T-cell (primary cell): ENCODE data around the gene POU2AF1. TPM values are rescaled to one million over a fixed set of nuclear protein-coding genes. Genes with fewer than 3 reads are reported as not detected.
"Not testable (repeated sequence)": the region's sequence is repeated elsewhere in the genome, so short reads cannot be mapped to it uniquely, and the experiment has no call there.

Experiments used
- ATAC-seq, 4 experiments: fragments of 200-7000 bp in 3 of 4; fragments of 150-1000 bp in 1 of 4; cut with Tn5 transposase; replicated peaks in 1 of 4; 1 replicate in 3 of 4; 2 replicates in 1 of 4; pipeline ENCODE4 v1.10.0; 2021; ENCODE audit warnings: moderate library complexity in 3 of 4, mild to moderate bottlenecking in 2 of 4, moderate number of reproducible peaks in 1 of 4
- CTCF ChIA-PET, 2 donors: fragments of 300-600 bp; sonication (Branson Sonifier 250); formaldehyde crosslinking; loops; one replicate each; lab custom pipeline; 2022; ENCODE audit warnings: antibody characterized with exemption in 2 of 2; lab: Charles Lee
- POLR2A ChIA-PET, 2 donors: fragments of 300-600 bp; sonication (Branson Sonifier 250); formaldehyde crosslinking; loops; one replicate each; lab custom pipeline; 2022; ENCODE audit warnings: antibody characterized with exemption in 2 of 2; lab: Charles Lee
- DNase-seq, 35 experiments: peaks; one replicate each; pipeline versions ENCODE4 v3.0.0 to v3.0.0-alpha.2; 2013 to 2023
- H3K27ac ChIP-seq: one replicate; pipeline ENCODE4 v1.5.1; 2013; ENCODE audit warnings: low read length
- H3K27me3 ChIP-seq, 2 experiments: replicated peaks in 1 of 2; 1 replicate in 1 of 2; 2 replicates in 1 of 2; pipeline versions ENCODE4 v1.6.1 to v1.7.0; 2013; ENCODE audit warnings: low read length in 1 of 2, mixed read lengths in 1 of 2; ENCODE audit not compliant: control insufficient read depth in 2 of 2, insufficient read depth in 2 of 2; ENCODE audit errors: extremely low read depth in 1 of 2
- H3K36me3 ChIP-seq, 2 donors: 1 replicate in 1 of 2; 2 replicates in 1 of 2; pipeline versions ENCODE4 v1.6.1 to v1.7.0; 2013; ENCODE audit warnings: low read length in 1 of 2; ENCODE audit not compliant: control insufficient read depth in 2 of 2, insufficient read depth in 1 of 2; ENCODE audit errors: extremely low read depth in 1 of 2
- H3K4me1 ChIP-seq, 2 experiments: 1 replicate in 1 of 2; 2 replicates in 1 of 2; pipeline versions ENCODE4 v1.6.1 to v1.7.0; 2013; ENCODE audit warnings: low read length in 2 of 2, mixed read lengths in 1 of 2; ENCODE audit not compliant: insufficient read depth in 2 of 2, control insufficient read depth in 1 of 2; ENCODE audit errors: extremely low read depth in 1 of 2
- H3K4me3 ChIP-seq, 2 donors: 1 replicate in 1 of 2; 2 replicates in 1 of 2; pipeline versions ENCODE4 v1.5.1 to v1.7.0; 2013; ENCODE audit warnings: mild to moderate bottlenecking in 2 of 2, low read length in 1 of 2, moderate library complexity in 1 of 2; ENCODE audit not compliant: control insufficient read depth in 1 of 2; ENCODE audit errors: extremely low read depth in 1 of 2
- H3K9me3 ChIP-seq: 2 replicates; pipeline ENCODE4 v1.7.0; 2013
- H3K27ac Mint-ChIP-seq, 2 donors: one replicate each; pipeline ENCODE4 v1.8.0; 2020 to 2021; ENCODE audit warnings: mild to moderate bottlenecking in 2 of 2, mixed read lengths in 2 of 2
- H3K27me3 Mint-ChIP-seq, 2 donors: one replicate each; pipeline ENCODE4 v1.8.0; 2021 to 2022; ENCODE audit warnings: mixed read lengths in 2 of 2
- H3K36me3 Mint-ChIP-seq: one replicate; pipeline ENCODE4 v1.8.0; 2021; ENCODE audit warnings: mixed read lengths
- H3K4me1 Mint-ChIP-seq, 3 donors: one replicate each; pipeline ENCODE4 v1.8.0; 2020 to 2022; ENCODE audit warnings: mixed read lengths in 3 of 3, mild to moderate bottlenecking in 1 of 3
- H3K4me3 Mint-ChIP-seq, 3 donors: one replicate each; pipeline ENCODE4 v1.8.0; 2020 to 2022; ENCODE audit warnings: mild to moderate bottlenecking in 3 of 3, mixed read lengths in 3 of 3, moderate library complexity in 3 of 3
- H3K9me3 Mint-ChIP-seq, 3 donors: one replicate each; pipeline ENCODE4 v1.8.0; 2020 to 2022; ENCODE audit warnings: mixed read lengths in 3 of 3
- WGBS: methylation state at CpG from one replicate; pipeline ENCODE4 v1.1.5; 2013; ENCODE audit warnings: missing lambda C conversion rate; ENCODE audit not compliant: insufficient coverage; 5-methylcytosine and 5-hydroxymethylcytosine counted together
- total RNA-seq, 35 experiments: library from RNA in 6 of 35; stranded (reverse) in 6 of 35; fragments of 120-200 nt in 1 of 35; gene quantifications; one replicate each; pipeline versions ENCODE4 v1.2.1 to v1.2.4 and lab custom pipeline; 2013 to 2026

The POU2AF1 gene
- total RNA-seq, 5 donors from 2014 or later (not counting 1 experiment from before 2014, with no cell fraction given): 3.4 to 9.3 (median 4.3) TPM

DNA sequence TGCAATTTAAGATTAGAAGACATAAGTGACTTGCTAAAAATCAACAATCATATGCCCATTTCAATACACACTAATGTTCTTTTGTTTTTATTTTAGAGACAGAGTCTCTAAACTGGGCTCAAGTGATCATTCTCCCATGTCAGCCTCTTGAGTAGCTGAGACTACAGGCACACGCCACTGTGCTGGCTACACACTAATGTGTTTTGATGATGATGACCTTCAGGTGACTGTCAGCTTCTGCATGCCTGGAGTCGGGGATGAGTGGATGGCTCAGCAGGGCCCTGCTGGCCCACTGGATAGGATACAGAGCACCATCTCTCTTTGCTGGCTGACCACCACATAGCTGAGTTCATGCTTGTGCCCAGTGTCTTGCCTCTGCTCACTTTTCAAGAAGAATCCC lies 27.0 kb upstream of the POU2AF1 start:
- no peak for DNase-seq
- H3K27ac Mint-ChIP-seq: no peak overlapping the region
- Histone ChIP-seq H3K27me3 (peaks cover 0 to 5% of the 10 kb centered on the region in 2 experiments), H3K9me3 (no peaks in the 10 kb centered on the region), H3K4me1 (no peaks in the 10 kb centered on the region), H3K27ac (no peak overlapping the region), H3K4me3 (no peak overlapping the region), H3K36me3 (no peaks in the 10 kb centered on the region)
- no peak for ATAC-seq
- no peaks in the 10 kb centered on the region for H3K4me1 Mint-ChIP-seq
- ChIA-PET POLR2A (no interaction called here), CTCF (no interaction called here)
- no peaks in the 10 kb centered on the region for H3K36me3 Mint-ChIP-seq
- no peak overlapping the region for H3K4me3 Mint-ChIP-seq
- 79% methylated on average over 2 of the region's 2 CpGs for WGBS
- peaks cover 0 to 6% (median 5%) of the 10 kb centered on the region in 3 donors for H3K9me3 Mint-ChIP-seq
- no peaks in the 10 kb centered on the region for H3K27me3 Mint-ChIP-seq

DNA sequence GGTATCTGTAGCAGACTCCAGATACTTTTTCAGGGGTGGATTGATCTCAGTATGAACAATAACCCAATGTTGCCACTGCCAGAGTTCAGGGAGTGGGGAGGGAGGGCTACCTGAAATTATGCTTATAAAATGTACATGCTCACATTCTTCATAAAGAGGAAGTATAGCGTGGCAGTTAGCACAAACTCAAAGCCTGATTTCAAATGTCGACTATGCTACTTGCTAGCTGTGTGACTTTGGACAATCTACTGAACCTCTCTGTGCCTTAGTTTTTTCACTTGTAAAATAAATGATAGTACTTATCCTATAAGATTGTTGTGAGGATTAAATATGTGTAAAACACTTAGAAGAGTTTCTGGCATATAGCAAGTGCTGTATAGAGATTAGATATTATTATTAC lies 26.5 kb upstream of the POU2AF1 start:
- Mint-ChIP-seq H3K9me3 (peaks cover 0 to 6% (median 5%) of the 10 kb centered on the region in 3 donors), H3K27ac (no peak overlapping the region), H3K4me3 (no peak overlapping the region), H3K4me1 (no peaks in the 10 kb centered on the region), H3K27me3 (no peaks in the 10 kb centered on the region), H3K36me3 (no peaks in the 10 kb centered on the region)
- Histone ChIP-seq H3K4me1 (no peaks in the 10 kb centered on the region), H3K9me3 (no peaks in the 10 kb centered on the region), H3K4me3 (no peak overlapping the region), H3K27me3 (peaks cover 0 to 5% of the 10 kb centered on the region in 2 experiments), H3K27ac (no peak overlapping the region), H3K36me3 (no peaks in the 10 kb centered on the region)
- DNase-seq (no peak), ATAC-seq (no peak)
- ChIA-PET CTCF (no interaction called here), POLR2A (no interaction called here)
- WGBS: no CpG with 5 or more reads among the region's 2 CpGs

DNA sequence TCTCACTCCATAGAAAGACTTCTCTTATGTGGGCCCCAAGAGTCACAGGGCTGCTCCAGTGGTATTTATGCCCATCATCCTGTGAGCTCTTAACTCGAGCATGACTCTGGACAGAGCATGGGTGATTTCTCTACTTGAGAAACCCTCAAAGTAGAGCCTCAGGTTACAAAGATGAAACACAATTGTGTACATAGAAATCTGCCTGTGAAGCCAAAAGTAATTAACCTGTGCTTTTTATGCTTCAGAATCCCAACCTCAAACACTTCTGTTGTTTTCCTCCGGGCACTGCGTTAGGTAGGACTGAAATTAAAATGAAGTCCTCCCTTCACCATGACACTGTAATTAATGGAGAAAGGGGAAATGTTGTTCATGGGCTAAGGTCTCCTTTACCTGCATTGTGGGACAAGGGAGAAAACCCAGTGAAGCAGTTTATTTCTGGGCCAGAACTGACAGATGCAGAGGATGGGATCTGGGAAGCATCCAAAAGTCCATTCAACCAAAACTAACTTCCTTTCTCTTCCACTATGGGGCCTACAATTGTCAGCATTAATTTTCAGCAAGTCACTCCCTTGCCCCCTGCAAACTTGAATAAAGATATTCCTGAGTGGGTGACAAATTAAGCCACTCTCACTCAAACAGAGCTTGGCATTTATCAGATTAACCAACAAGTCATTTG lies 24.1 kb upstream of the POU2AF1 start:
- no peak overlapping the region for H3K4me3 ChIP-seq
- H3K36me3 Mint-ChIP-seq: no peaks in the 10 kb centered on the region
- H3K27me3 Mint-ChIP-seq: peaks cover 0 to 1% of the 10 kb centered on the region in 2 donors
- H3K9me3 ChIP-seq: no peaks in the 10 kb centered on the region
- ATAC-seq: no peak
- H3K4me1 ChIP-seq: no peaks in the 10 kb centered on the region
- H3K4me3 Mint-ChIP-seq: no peak overlapping the region
- H3K36me3 ChIP-seq: no peaks in the 10 kb centered on the region
- peaks cover 0 to 4% of the 10 kb centered on the region in 2 experiments for H3K27me3 ChIP-seq
- H3K27ac ChIP-seq: no peak overlapping the region
- ChIA-PET CTCF (no interaction called here), POLR2A (no interaction called here)
- no peak overlapping the region for H3K27ac Mint-ChIP-seq
- no peak for DNase-seq
- 33% methylated on average over 1 of the region's 3 CpGs for WGBS
- H3K9me3 Mint-ChIP-seq: peaks cover 0 to 5% (median 0%) of the 10 kb centered on the region in 3 donors
- H3K4me1 Mint-ChIP-seq: peaks cover 0 to 10% (median 0%) of the 10 kb centered on the region in 3 donors

DNA sequence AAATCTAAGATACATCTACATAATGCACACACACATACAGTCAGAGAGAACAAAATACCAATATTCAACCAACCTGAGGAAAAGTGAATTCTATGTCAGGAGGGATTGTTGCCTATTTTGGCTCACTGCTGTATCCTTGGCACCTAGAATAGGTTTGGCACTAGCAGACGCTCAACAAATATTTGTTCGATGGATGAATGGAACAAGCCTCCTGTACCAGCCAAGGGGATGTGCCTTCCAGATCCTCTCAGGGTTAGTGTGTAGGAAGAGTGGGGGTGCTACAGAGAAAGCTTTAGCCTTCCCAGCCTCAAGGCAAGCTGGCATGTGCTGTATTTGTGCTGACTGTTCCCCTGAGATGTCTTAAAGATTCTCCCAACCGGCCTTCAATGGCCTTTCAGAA lies 23.3 kb upstream of the POU2AF1 start:
- POLR2A ChIA-PET: no interaction called here

DNA sequence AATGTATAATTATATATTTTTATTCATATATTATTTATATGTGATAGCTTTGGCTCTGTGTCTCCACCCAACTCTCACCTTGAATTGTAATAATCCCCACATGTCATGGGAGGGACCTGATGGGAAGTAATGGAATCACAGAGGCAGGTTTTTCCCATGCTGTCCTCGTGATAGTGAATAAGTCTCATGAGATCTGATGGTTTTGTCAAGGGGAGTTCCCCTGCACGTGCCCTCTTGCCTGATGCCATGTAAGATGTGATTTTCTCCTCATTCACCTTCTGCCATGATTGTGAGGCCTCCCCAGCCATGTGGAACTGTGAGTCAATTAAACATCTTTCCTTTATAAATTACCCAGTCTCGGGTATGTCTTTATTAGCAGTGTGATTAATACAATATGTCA lies 22.9 kb upstream of the POU2AF1 start:
- H3K27me3 ChIP-seq, CTCF ChIA-PET, H3K27me3 Mint-ChIP-seq, ATAC-seq, H3K4me3 ChIP-seq, POLR2A ChIA-PET, H3K9me3 Mint-ChIP-seq, H3K27ac Mint-ChIP-seq, DNase-seq, H3K36me3 ChIP-seq, H3K27ac ChIP-seq, H3K9me3 ChIP-seq, H3K36me3 Mint-ChIP-seq, H3K4me1 ChIP-seq, H3K4me3 Mint-ChIP-seq: not testable (repeated sequence)
- no CpG with 5 or more reads among the region's 3 CpGs for WGBS
- H3K4me1 Mint-ChIP-seq: peaks cover 0 to 12% (median 0%) of the 10 kb centered on the region in 3 donors

More for the DNA sequence above, 23.3 kb upstream of the POU2AF1 start:
- no peak overlapping the region for H3K27ac Mint-ChIP-seq
- H3K4me3 Mint-ChIP-seq: no peak overlapping the region
- no peaks in the 10 kb centered on the region for H3K36me3 Mint-ChIP-seq
- WGBS: 100% methylated on average over 1 of the region's 3 CpGs
- ATAC-seq (no peak), DNase-seq (no peak)
- Histone ChIP-seq H3K36me3 (no peaks in the 10 kb centered on the region), H3K4me3 (no peak overlapping the region), H3K27me3 (no peaks in the 10 kb centered on the region), H3K4me1 (no peaks in the 10 kb centered on the region), H3K9me3 (no peaks in the 10 kb centered on the region), H3K27ac (no peak overlapping the region)
- H3K9me3 Mint-ChIP-seq: peaks cover 0 to 5% (median 0%) of the 10 kb centered on the region in 3 donors
- H3K27me3 Mint-ChIP-seq: peaks cover 0 to 1% of the 10 kb centered on the region in 2 donors
- H3K4me1 Mint-ChIP-seq: peaks cover 0 to 12% (median 0%) of the 10 kb centered on the region in 3 donors
- CTCF ChIA-PET: no interaction called here

DNA sequence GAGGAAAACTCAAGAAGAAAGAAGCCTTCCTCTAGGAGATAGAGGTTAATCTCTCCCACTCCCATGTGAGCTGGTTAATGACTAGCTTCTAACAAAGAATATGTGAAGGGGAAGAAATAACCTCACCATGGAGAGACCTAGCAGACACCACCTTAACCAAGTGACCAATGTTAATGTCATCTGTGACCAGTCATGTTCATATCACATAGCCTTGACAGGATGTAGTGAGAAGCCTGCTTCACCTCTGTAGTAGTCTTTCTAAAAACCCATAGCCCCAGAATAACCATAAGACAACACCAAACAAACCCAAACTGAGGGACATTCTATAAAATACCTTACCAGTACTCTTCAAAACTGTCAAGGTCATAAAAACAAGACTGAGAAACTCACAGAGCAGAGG lies 21.5 kb upstream of the POU2AF1 start:
- ChIA-PET POLR2A (no interaction called here), CTCF (no interaction called here)
- Histone ChIP-seq H3K36me3 (no peaks in the 10 kb centered on the region), H3K4me3 (no peak overlapping the region), H3K4me1 (no peaks in the 10 kb centered on the region), H3K27me3 (no peaks in the 10 kb centered on the region), H3K27ac (no peak overlapping the region), H3K9me3 (no peaks in the 10 kb centered on the region)
- Mint-ChIP-seq H3K4me1 (peaks cover 0 to 12% (median 0%) of the 10 kb centered on the region in 3 donors), H3K27ac (no peak overlapping the region), H3K4me3 (no peak overlapping the region), H3K9me3 (peaks cover 0 to 5% (median 0%) of the 10 kb centered on the region in 3 donors), H3K36me3 (no peaks in the 10 kb centered on the region), H3K27me3 (peaks cover 0 to 1% of the 10 kb centered on the region in 2 donors)
- ATAC-seq (no peak), DNase-seq (no peak)
